ENCODE measurements around the gene IFNB1. TPM values are rescaled to one million over a fixed set of nuclear protein-coding genes. Genes with fewer than 3 reads are reported as not detected.

Gene IFNB1
- total RNA-seq, 1 experiment from 2014 or later, result not detected

GRCh38 chr9:21085005-21085404, 7.3 kb upstream of the IFNB1 start:
- ChIA-PET POLR2A (no interaction called here), CTCF (no interaction called here)
- Mint-ChIP-seq H3K9me3 (peaks cover 32% of the 10 kb centered on the region), H3K4me3 (no peak overlapping the region), H3K4me1 (no peaks in the 10 kb centered on the region), H3K27ac (no peak overlapping the region), H3K27me3 (ENCODE audit: low read depth) (no peaks in the 10 kb centered on the region), H3K36me3 (peaks cover 14% of the 10 kb centered on the region)
- no peak for DNase-seq (ENCODE audit: low spot score)
- TF ChIP-seq NFYB (CRISPR knock-in tag; conservative IDR thresholded peaks at IDR 0.05; ENCODE audit: low read depth) (no peak), OVOL2 (CRISPR knock-in tag; IDR thresholded peaks at IDR 0.05; ENCODE audit: borderline replicate concordance) (no peak), ZNF121 (CRISPR knock-in tag; IDR thresholded peaks at IDR 0.05) (no peak), ZBTB43 (CRISPR knock-in tag; IDR thresholded peaks at IDR 0.05) (no peak), AFF4 (CRISPR knock-in tag; IDR thresholded peaks at IDR 0.05; ENCODE audit: borderline replicate concordance) (no peak), SMAD4 (CRISPR knock-in tag; IDR thresholded peaks at IDR 0.05) (no peak), JAZF1 (CRISPR knock-in tag; IDR thresholded peaks at IDR 0.05) (no peak), ZSCAN18 (CRISPR knock-in tag; IDR thresholded peaks at IDR 0.05) (no peak), NFATC4 (CRISPR knock-in tag; IDR thresholded peaks at IDR 0.05) (no peak), TEAD4 (CRISPR knock-in tag; IDR thresholded peaks at IDR 0.05) (no peak), ELF4 (CRISPR knock-in tag; IDR thresholded peaks at IDR 0.05; ENCODE audit: low read depth) (no peak), CREB1 (CRISPR knock-in tag; IDR thresholded peaks at IDR 0.05) (no peak), NFE2L1 (CRISPR knock-in tag; IDR thresholded peaks at IDR 0.05) (no peak), HMGA2 (CRISPR knock-in tag; IDR thresholded peaks at IDR 0.05) (no peak), IRF2 (CRISPR knock-in tag; IDR thresholded peaks at IDR 0.05; ENCODE audit: borderline replicate concordance, low read depth) (no peak), ZNF416 (CRISPR knock-in tag; IDR thresholded peaks at IDR 0.05) (no peak), USF1 (CRISPR knock-in tag; IDR thresholded peaks at IDR 0.05) (no peak), AR (CRISPR knock-in tag; IDR thresholded peaks at IDR 0.05) (no peak), E2F5 (CRISPR knock-in tag; IDR thresholded peaks at IDR 0.05) (no peak), GABPB1 (CRISPR knock-in tag; IDR thresholded peaks at IDR 0.05) (no peak)
- ATAC-seq, result no peak
